Activated CD4-positive, alpha-beta memory T cell treated with anti-CD3 and anti-CD28 coated beads, Interleukin-2, amount 10 ng/mL, durations not matched to agents 7 days and 5 days (primary cell): ENCODE results near the gene PPARA. TPM values are rescaled to one million over a fixed set of nuclear protein-coding genes. Genes with fewer than 3 reads are reported as not detected.
"Not testable (repeated sequence)": the region's sequence is repeated elsewhere in the genome, so short reads cannot be mapped to it uniquely, and the experiment has no call there.

Source experiments
- CTCF ChIA-PET: fragments of 350-600 bp; sonication (Branson Sonifier 250); formaldehyde crosslinking; loops from one replicate; lab custom pipeline; 2021; ENCODE audit warnings: antibody characterized with exemption, inconsistent platforms; lab: Charles Lee
- POLR2A ChIA-PET: fragments of 350-600 bp; sonication (Branson Sonifier 250); formaldehyde crosslinking; loops from one replicate; lab custom pipeline; 2021; ENCODE audit warnings: antibody characterized with exemption; lab: Charles Lee
- DNase-seq: peaks from one replicate; pipeline ENCODE4 v3.0.0-alpha.2; 2020
- H3K27ac Mint-ChIP-seq: one replicate; pipeline ENCODE4 v1.8.0; 2021; ENCODE audit warnings: mild to moderate bottlenecking, mixed read lengths
- H3K27me3 Mint-ChIP-seq: one replicate; pipeline ENCODE4 v1.8.0; 2021; ENCODE audit warnings: mixed read lengths
- H3K36me3 Mint-ChIP-seq: one replicate; pipeline ENCODE4 v1.8.0; 2021; ENCODE audit warnings: low read depth, mixed read lengths
- H3K4me1 Mint-ChIP-seq: one replicate; pipeline ENCODE4 v1.8.0; 2021; ENCODE audit warnings: mixed read lengths
- H3K4me3 Mint-ChIP-seq: one replicate; pipeline ENCODE4 v1.8.0; 2021; ENCODE audit warnings: mild to moderate bottlenecking, mixed read lengths
- H3K9me3 Mint-ChIP-seq: one replicate; pipeline ENCODE4 v1.8.0; 2021; ENCODE audit warnings: mixed read lengths
- total RNA-seq, 2 experiments: library from RNA; stranded (reverse); gene quantifications; one replicate each; pipeline ENCODE4 v1.2.3, GENCODE V29; 2021

PPARA gene
- total RNA-seq, 2 experiments from 2014 or later, result 12.9 to 13.4 TPM

GRCh38 chr22:46124383-46125144 lies 25.8 kb upstream of the PPARA start:
- no peak overlapping the region for H3K27ac Mint-ChIP-seq
- DNase-seq, result no peak
- no peaks in the 10 kb centered on the region for H3K36me3 Mint-ChIP-seq
- no peaks in the 10 kb centered on the region for H3K4me1 Mint-ChIP-seq
- POLR2A ChIA-PET, result no interaction called here
- CTCF ChIA-PET, result interaction anchor here (0.6 kb wide), 1 partner anchor 188 kb away, joined by 3 read pairs; no protein-coding TSS in a partner anchor
- H3K27me3 Mint-ChIP-seq, result no peaks in the 10 kb centered on the region
- no peaks in the 10 kb centered on the region for H3K9me3 Mint-ChIP-seq
- H3K4me3 Mint-ChIP-seq, result no peak overlapping the region

DNA sequence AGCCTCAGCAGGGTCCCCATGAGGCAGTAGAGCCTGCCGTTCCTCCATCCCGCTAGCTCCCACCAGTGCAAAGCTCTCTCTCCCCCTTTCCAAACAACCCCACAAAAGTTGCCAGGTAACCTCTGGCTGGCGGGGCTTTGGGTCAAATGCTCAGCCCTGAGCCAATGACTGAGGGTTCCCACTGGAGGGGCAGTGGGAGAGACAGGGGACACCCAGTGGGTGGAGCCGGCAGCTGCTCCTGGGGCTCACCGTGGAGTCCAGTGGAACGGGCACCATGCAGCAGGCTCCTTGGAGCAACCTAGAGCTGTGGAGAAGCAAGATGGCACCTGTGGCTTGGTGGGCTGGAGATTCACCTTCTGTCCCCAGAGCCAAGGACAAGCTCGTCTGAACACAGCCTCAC lies 25.0 kb upstream of the PPARA start:
- no peak overlapping the region for H3K4me3 Mint-ChIP-seq
- no peaks in the 10 kb centered on the region for H3K36me3 Mint-ChIP-seq
- H3K4me1 Mint-ChIP-seq, result no peaks in the 10 kb centered on the region
- H3K27me3 Mint-ChIP-seq, result no peaks in the 10 kb centered on the region
- H3K9me3 Mint-ChIP-seq, result no peaks in the 10 kb centered on the region
- CTCF ChIA-PET, result no interaction called here
- POLR2A ChIA-PET, result no interaction called here
- no peak for DNase-seq
- H3K27ac Mint-ChIP-seq, result no peak overlapping the region

DNA sequence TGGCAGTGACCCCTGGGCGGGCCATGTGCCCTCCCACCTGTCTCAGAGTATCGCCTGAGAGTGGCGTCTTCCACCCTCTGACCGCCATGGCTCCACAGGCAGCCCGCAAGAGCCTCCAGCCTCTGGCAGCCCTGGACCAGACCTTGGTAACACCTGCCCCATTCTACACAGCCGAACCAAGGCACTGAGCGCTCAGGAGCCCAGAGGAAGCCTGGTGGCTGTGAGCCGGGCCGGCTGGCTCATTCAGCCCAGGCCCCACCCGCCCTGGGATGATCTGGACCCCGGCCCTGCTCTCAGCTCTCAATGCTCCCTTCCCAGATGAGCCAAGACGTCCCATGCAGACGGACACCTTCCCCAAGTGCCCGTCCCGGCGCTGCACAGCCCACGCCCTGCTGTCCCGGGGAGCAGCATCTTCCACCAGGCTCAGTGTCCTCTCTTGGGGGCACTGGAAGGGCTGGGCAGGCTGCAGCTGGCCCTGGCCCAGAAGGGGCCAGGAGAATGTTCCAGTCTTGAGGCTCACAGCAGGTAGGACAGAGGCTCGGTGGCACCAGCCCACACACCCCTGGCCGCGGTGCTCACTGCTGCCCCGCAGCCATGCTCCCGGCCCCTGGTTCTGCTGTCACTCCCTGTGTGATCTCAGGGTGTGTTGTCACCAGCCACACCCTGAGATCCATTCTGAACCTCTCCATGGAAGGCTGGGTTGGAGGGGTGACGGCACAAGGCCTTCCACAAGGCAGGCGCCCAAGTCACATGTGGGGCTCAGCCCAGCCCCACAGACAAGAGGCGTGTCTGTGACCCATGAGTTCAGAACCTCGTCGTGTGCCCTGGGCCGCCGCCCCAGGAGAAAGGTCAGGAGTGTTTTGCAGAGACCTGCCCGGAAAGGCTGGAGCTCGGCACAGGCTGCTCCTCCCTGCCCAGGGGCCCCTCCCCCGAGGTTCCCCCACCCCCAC lies 24.2 kb upstream of the PPARA start:
- CTCF ChIA-PET, result no interaction called here
- POLR2A ChIA-PET, result no interaction called here
- H3K27me3 Mint-ChIP-seq, result no peaks in the 10 kb centered on the region
- no peak overlapping the region for H3K27ac Mint-ChIP-seq
- no peak overlapping the region for H3K4me3 Mint-ChIP-seq
- DNase-seq, result no peak
- no peaks in the 10 kb centered on the region for H3K9me3 Mint-ChIP-seq
- no peaks in the 10 kb centered on the region for H3K36me3 Mint-ChIP-seq
- no peaks in the 10 kb centered on the region for H3K4me1 Mint-ChIP-seq

- no peak overlapping the region for H3K4me3 Mint-ChIP-seq
- no peaks in the 10 kb centered on the region for H3K9me3 Mint-ChIP-seq
- no peaks in the 10 kb centered on the region for H3K4me1 Mint-ChIP-seq
- H3K27ac Mint-ChIP-seq, result no peak overlapping the region
- POLR2A ChIA-PET, result no interaction called here
- H3K36me3 Mint-ChIP-seq, result no peaks in the 10 kb centered on the region
- no peak for DNase-seq
- no peaks in the 10 kb centered on the region for H3K27me3 Mint-ChIP-seq
- CTCF ChIA-PET, result no interaction called here
Measured at GRCh38 chr22:46126853-46127385, 23.4 kb upstream of the PPARA start.

DNA sequence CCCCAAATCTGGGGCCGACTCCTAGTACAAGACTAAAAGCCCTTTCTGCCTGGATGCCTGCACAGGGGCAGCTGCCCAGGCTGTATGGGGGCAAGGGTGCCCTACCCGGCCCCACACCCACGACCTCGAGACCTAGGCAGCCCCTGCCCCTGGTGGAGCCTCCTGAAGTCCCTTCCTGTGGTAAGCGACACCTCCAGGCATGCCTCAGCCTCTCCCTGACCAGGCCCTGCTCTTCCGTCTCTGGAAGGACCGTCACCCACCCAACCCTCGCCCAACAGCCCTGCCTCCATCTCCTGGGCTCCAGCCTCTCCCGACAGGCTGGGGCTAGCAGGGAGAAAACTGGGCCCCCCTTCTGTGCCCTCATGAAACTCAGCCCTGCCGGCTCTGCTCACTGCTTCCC lies 22.8 kb upstream of the PPARA start:
- Mint-ChIP-seq H3K4me1 (no peaks in the 10 kb centered on the region), H3K27ac (no peak overlapping the region), H3K36me3 (no peaks in the 10 kb centered on the region), H3K9me3 (no peaks in the 10 kb centered on the region), H3K27me3 (no peaks in the 10 kb centered on the region), H3K4me3 (no peak overlapping the region)
- ChIA-PET POLR2A (no interaction called here), CTCF (no interaction called here)
- no peak for DNase-seq

- ChIA-PET CTCF (interaction anchor here (0.6 kb wide), 1 partner anchor 123 kb away, joined by 3 read pairs; no protein-coding TSS in a partner anchor), POLR2A (interaction anchor here (0.7 kb wide), 1 partner anchor 171 kb away, joined by 3 read pairs; no protein-coding TSS in a partner anchor)
- H3K27ac Mint-ChIP-seq, result no peak overlapping the region
- H3K27me3 Mint-ChIP-seq, result no peaks in the 10 kb centered on the region
- no peak for DNase-seq
- no peak overlapping the region for H3K4me3 Mint-ChIP-seq
- no peaks in the 10 kb centered on the region for H3K36me3 Mint-ChIP-seq
- H3K9me3 Mint-ChIP-seq, result no peaks in the 10 kb centered on the region
- H3K4me1 Mint-ChIP-seq, result no peaks in the 10 kb centered on the region
Measured at GRCh38 chr22:46128606-46129005, 21.7 kb upstream of the PPARA start.

- Mint-ChIP-seq H3K27ac (no peak overlapping the region), H3K36me3 (no peaks in the 10 kb centered on the region), H3K4me1 (no peaks in the 10 kb centered on the region), H3K9me3 (no peaks in the 10 kb centered on the region), H3K4me3 (no peak overlapping the region), H3K27me3 (no peaks in the 10 kb centered on the region)
- ChIA-PET CTCF (no interaction called here), POLR2A (no interaction called here)
- no peak for DNase-seq
Measured at GRCh38 chr22:46129390-46130041, 20.8 kb upstream of the PPARA start.

GRCh38 chr22:46131151-46131587 lies 19.2 kb upstream of the PPARA start:
- POLR2A ChIA-PET, result no interaction called here
- CTCF ChIA-PET, result no interaction called here
- no peak overlapping the region for H3K4me3 Mint-ChIP-seq
- no peaks in the 10 kb centered on the region for H3K27me3 Mint-ChIP-seq
- H3K36me3 Mint-ChIP-seq, result no peaks in the 10 kb centered on the region
- no peaks in the 10 kb centered on the region for H3K4me1 Mint-ChIP-seq
- DNase-seq, result no peak
- no peaks in the 10 kb centered on the region for H3K9me3 Mint-ChIP-seq
- no peak overlapping the region for H3K27ac Mint-ChIP-seq

GRCh38 chr22:46132193-46132829 lies 18.0 kb upstream of the PPARA start:
- H3K27me3 Mint-ChIP-seq, H3K4me1 Mint-ChIP-seq, H3K36me3 Mint-ChIP-seq, CTCF ChIA-PET, H3K4me3 Mint-ChIP-seq, DNase-seq, H3K27ac Mint-ChIP-seq, H3K9me3 Mint-ChIP-seq: not testable (repeated sequence)
- POLR2A ChIA-PET, result interaction anchor here (0.9 kb wide), 1 partner anchor 118 kb away, joined by 4 read pairs; the partner anchor contains the start of gene CDPF1

DNA sequence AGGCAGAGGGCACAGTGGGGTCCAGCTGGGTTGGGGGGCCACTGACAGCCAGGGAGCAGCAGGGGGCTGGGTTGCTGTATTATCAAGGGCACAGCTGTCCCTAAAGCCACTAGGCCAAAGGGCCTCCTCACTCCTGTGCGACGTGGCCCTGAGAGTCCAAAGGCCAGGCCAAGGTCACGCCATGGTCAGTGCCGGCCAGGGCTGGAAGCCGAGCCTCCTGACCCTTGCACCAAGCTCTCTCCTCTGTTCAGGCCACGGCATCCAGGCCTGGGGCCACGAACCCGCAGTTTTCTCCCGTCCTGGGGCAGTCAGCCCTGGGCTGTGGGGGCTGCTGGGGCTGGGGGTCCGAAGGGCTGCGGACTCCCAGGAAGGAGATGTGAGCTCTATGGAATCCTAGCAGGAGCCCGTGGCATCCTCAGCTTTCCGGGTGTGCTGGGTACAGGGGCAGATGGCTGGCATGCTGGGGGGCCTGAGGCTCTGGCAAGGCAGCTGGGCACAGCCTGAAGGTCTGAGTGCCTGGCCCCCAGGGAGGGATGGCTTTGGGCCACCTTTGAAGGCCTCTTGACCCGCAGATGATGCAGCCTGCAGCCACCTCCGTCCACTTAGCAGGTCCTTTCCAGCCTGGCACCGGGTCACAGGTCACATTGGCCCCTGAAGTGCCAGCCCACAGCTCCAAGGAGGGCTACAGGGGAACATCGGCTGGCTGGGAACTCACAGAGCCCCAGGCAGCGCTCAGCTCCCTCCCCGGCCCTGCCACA lies 17.3 kb upstream of the PPARA start:
- Mint-ChIP-seq H3K36me3 (no peaks in the 10 kb centered on the region), H3K4me1 (no peaks in the 10 kb centered on the region), H3K4me3 (no peak overlapping the region), H3K9me3 (no peaks in the 10 kb centered on the region), H3K27me3 (no peaks in the 10 kb centered on the region), H3K27ac (no peak overlapping the region)
- ChIA-PET POLR2A (interaction anchor here (0.9 kb wide), 1 partner anchor 117 kb away, joined by 4 read pairs; the partner anchor contains the start of gene CDPF1), CTCF (no interaction called here)
- DNase-seq, result no peak

- DNase-seq, result no peak
- Mint-ChIP-seq H3K4me1 (no peaks in the 10 kb centered on the region), H3K9me3 (no peaks in the 10 kb centered on the region), H3K27ac (no peak overlapping the region), H3K4me3 (no peak overlapping the region), H3K27me3 (no peaks in the 10 kb centered on the region), H3K36me3 (no peaks in the 10 kb centered on the region)
- ChIA-PET POLR2A (interaction anchor here (0.9 kb wide), 1 partner anchor 117 kb away, joined by 4 read pairs; the partner anchor contains the start of gene CDPF1), CTCF (no interaction called here)
Measured at GRCh38 chr22:46133588-46133855, 16.8 kb upstream of the PPARA start.

DNA sequence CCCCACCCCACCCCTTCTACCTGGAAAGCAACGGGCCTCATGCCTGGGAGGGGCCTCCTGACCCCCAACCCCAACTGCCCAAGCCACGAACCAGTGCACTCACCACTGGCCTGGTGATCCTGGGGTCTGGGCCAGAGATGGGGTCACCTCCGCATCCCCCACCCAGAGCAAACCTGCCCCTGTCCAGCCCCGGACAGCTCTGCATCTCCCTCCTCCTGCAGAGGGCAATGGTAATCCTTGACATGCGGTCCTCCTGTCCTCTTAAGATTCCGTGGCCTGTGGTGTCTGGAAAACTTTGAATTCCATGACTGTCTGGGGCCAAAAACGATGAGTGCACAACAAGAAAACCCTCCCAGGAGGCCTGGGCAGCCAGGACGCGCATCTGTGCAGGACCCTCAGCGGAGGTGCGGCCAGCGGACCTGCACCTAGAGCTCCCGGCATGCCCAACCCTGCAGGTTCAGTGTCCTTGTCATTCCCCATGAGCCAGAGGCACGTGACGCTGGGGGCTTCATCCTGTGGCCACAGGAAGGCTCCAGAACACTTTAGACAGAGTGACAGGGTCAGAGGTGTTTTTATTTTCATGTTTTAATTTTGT lies 16.1 kb upstream of the PPARA start:
- ChIA-PET POLR2A (no interaction called here), CTCF (no interaction called here)
- H3K27ac Mint-ChIP-seq, result no peak overlapping the region
- H3K36me3 Mint-ChIP-seq, result no peaks in the 10 kb centered on the region
- DNase-seq, result no peak
- no peak overlapping the region for H3K4me3 Mint-ChIP-seq
- H3K9me3 Mint-ChIP-seq, result no peaks in the 10 kb centered on the region
- no peaks in the 10 kb centered on the region for H3K27me3 Mint-ChIP-seq
- H3K4me1 Mint-ChIP-seq, result no peaks in the 10 kb centered on the region
